CD4-positive, alpha-beta T cell treated with Interleukin-4 for 4 hours (primary cell): ENCODE data around the gene SASH1.
A peak's percentile ranks its signal among the peaks of the same experiment; 100 is the strongest.

Source experiments
- DNase-seq: peaks from one replicate; pipeline ENCODE4 v3.0.0-alpha.2; 2020

The SASH1 gene

GRCh38 chr6:148464319-148465010, 121.8 kb downstream of the SASH1 start:
- DNase-seq: peak; percentile 56

GRCh38 chr6:148465011-148465335, 122.3 kb downstream of the SASH1 start:
- DNase-seq: no peak

GRCh38 chr6:148465670-148466069, 123.0 kb downstream of the SASH1 start:
- DNase-seq: no peak

GRCh38 chr6:148466158-148466557, 123.5 kb downstream of the SASH1 start:
- no peak for DNase-seq

- no peak for DNase-seq
Measured at GRCh38 chr6:148467926-148468325, 125.3 kb downstream of the SASH1 start.

GRCh38 chr6:148470156-148470555, 127.5 kb downstream of the SASH1 start:
- no peak for DNase-seq

- DNase-seq: no peak
Measured at GRCh38 chr6:148470606-148471465, 128.2 kb downstream of the SASH1 start.

- no peak for DNase-seq
Measured at GRCh38 chr6:148471624-148472159, 129.1 kb downstream of the SASH1 start.

- DNase-seq: no peak
Measured at GRCh38 chr6:148472171-148473105, 129.8 kb downstream of the SASH1 start.

GRCh38 chr6:148479497-148479896, 136.9 kb downstream of the SASH1 start:
- no peak for DNase-seq

- no peak for DNase-seq
Measured at GRCh38 chr6:148487461-148487860, 144.8 kb downstream of the SASH1 start.

GRCh38 chr6:148491638-148492251, 149.1 kb downstream of the SASH1 start:
- no peak for DNase-seq

- DNase-seq: no peak
Measured at GRCh38 chr6:148492654-148493290, 150.1 kb downstream of the SASH1 start.

GRCh38 chr6:148493424-148493823, 150.8 kb downstream of the SASH1 start:
- no peak for DNase-seq

- DNase-seq: no peak
Measured at GRCh38 chr6:148494226-148494625, 151.6 kb downstream of the SASH1 start.

GRCh38 chr6:148495029-148495428, 152.4 kb downstream of the SASH1 start:
- no peak for DNase-seq

GRCh38 chr6:148497257-148497656, 154.6 kb downstream of the SASH1 start:
- DNase-seq: no peak

GRCh38 chr6:148497717-148498116, 155.1 kb downstream of the SASH1 start:
- no peak for DNase-seq

- no peak for DNase-seq
Measured at GRCh38 chr6:148500402-148500801, 157.8 kb downstream of the SASH1 start.

GRCh38 chr6:148501178-148501590, 158.5 kb downstream of the SASH1 start:
- no peak for DNase-seq

- no peak for DNase-seq
Measured at GRCh38 chr6:148502083-148502772, 159.6 kb downstream of the SASH1 start.
